ENCODE results near the gene PDIK1L.

DNA sequence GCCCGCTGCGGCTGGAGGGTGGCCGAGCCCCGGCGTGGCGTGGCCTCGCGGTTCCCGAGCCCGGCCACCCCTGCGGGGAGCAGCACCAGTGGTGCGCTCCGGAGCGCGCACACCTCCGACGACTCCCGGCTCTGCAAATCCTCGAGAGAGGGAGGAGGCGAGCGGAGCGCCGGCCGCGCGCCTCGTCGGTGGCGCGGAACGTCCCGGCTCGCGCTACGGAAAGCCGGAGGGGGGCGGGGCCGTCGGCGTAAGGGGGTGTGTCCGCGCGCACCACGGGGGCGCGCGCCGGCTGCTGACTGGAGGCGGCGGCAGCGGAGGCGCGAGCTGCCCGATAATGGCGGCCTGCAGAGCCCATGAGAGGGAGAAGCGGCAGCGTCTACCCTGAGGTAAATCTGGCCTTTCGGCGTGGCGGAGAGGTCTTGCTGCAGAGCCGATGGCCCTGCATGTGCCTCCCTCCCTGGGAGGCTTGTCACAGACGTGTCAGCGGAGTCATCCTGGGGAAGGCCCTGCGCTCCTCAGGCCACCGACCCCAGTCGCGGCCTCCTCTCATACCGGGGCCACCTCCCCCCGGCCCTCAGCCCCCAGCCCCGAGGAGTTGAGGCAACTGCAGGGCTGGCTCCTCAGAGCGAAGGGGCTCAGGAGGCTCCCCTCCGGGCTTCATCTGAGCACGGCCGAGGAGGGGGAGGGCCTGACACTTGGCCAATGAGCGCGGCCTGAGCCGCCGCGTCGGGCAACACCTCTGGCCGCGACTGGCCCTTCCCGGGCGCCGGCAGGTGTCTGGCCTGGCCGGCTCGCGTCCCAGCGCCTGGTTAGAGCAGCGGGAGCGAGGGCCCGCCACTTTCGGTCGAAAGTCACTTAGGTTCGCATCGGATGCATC, at the start of gene PDIK1L:
- TF ChIP-seq, protein P1, sequence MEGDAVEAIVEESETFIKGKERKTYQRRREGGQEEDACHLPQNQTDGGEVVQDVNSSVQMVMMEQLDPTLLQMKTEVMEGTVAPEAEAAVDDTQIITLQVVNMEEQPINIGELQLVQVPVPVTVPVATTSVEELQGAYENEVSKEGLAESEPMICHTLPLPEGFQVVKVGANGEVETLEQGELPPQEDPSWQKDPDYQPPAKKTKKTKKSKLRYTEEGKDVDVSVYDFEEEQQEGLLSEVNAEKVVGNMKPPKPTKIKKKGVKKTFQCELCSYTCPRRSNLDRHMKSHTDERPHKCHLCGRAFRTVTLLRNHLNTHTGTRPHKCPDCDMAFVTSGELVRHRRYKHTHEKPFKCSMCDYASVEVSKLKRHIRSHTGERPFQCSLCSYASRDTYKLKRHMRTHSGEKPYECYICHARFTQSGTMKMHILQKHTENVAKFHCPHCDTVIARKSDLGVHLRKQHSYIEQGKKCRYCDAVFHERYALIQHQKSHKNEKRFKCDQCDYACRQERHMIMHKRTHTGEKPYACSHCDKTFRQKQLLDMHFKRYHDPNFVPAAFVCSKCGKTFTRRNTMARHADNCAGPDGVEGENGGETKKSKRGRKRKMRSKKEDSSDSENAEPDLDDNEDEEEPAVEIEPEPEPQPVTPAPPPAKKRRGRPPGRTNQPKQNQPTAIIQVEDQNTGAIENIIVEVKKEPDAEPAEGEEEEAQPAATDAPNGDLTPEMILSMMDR (IDR thresholded peaks at IDR 0.05 in 4 of 5, conservative IDR thresholded peaks at IDR 0.05 in 1 of 5), result peak in 1 of 5 experiments; percentile 24
- peak; percentile 81 to 85 for TF ChIP-seq POLR2A (IDR thresholded peaks at IDR 0.05)
